Neuronal stem cell (in vitro differentiated cells): ENCODE measurements around the gene SP8.

Experiments used
- DNase-seq: peaks from one replicate; pipeline ENCODE4 v3.0.0-alpha.2; 2013; ENCODE audit warnings: low spot score
- H2AFZ ChIP-seq: one replicate; pipeline ENCODE4 v1.6.1; 2013; ENCODE audit warnings: mild to moderate bottlenecking, low read length, inconsistent platforms
- H2AK5ac ChIP-seq: 2 replicates; pipeline ENCODE4 v1.6.1; 2013; ENCODE audit warnings: low read depth, mild to moderate bottlenecking, inconsistent platforms, low read length, moderate library complexity, mixed read lengths
- H2BK120ac ChIP-seq: 2 replicates; pipeline ENCODE4 v1.6.1; 2013; ENCODE audit warnings: low read depth, mild to moderate bottlenecking, inconsistent platforms, low read length, moderate library complexity, mixed read lengths
- H2BK12ac ChIP-seq: one replicate; pipeline ENCODE4 v1.6.1; 2013; ENCODE audit warnings: low read length, inconsistent platforms
- H2BK15ac ChIP-seq: 2 replicates; pipeline ENCODE4 v1.6.1; 2013; ENCODE audit warnings: mild to moderate bottlenecking, low read length, inconsistent platforms, mixed read lengths
- H2BK5ac ChIP-seq: one replicate; pipeline ENCODE4 v1.6.1; 2013; ENCODE audit warnings: inconsistent platforms, mild to moderate bottlenecking, low read length, moderate library complexity
- H3K14ac ChIP-seq: one replicate; pipeline ENCODE4 v1.6.1; 2013; ENCODE audit warnings: low read length, inconsistent platforms
- H3K18ac ChIP-seq: 2 replicates; pipeline ENCODE4 v1.6.1; 2013; ENCODE audit warnings: low read length, inconsistent platforms
- H3K23ac ChIP-seq: 2 replicates; pipeline ENCODE4 v1.6.1; 2013; ENCODE audit warnings: low read depth, mild to moderate bottlenecking, mixed read lengths, low read length, inconsistent platforms; ENCODE audit not compliant: poor library complexity
- H3K27ac ChIP-seq: replicated peaks from 3 replicates; pipeline ENCODE4 v1.5.1; 2013; ENCODE audit warnings: low read length, inconsistent platforms
- H3K27me3 ChIP-seq, 3 experiments: 2 replicates each; pipeline ENCODE4 v1.6.1; 2013; ENCODE audit warnings: low read length in 3 of 3, mild to moderate bottlenecking in 2 of 3, inconsistent platforms in 1 of 3, low read depth in 1 of 3, mixed read lengths in 1 of 3, moderate library complexity in 1 of 3; ENCODE audit not compliant: control insufficient read depth in 3 of 3, insufficient read depth in 3 of 3
- H3K36me3 ChIP-seq, 2 donors: replicated peaks in 1 of 2; 2 replicates each; pipeline ENCODE4 v1.6.1; 2013; ENCODE audit warnings: low read length in 2 of 2; ENCODE audit not compliant: control insufficient read depth in 2 of 2, insufficient read depth in 2 of 2
- H3K4ac ChIP-seq: 2 replicates; pipeline ENCODE4 v1.6.1; 2013; ENCODE audit warnings: inconsistent platforms, mild to moderate bottlenecking, low read length, moderate library complexity
- H3K4me1 ChIP-seq, 2 donors: 1 replicate in 1 of 2; 2 replicates in 1 of 2; pipeline ENCODE4 v1.6.1; 2013; ENCODE audit warnings: low read length in 2 of 2, low read depth in 1 of 2; ENCODE audit not compliant: control insufficient read depth in 2 of 2, insufficient read depth in 1 of 2
- H3K4me2 ChIP-seq: one replicate; pipeline ENCODE4 v1.6.1; 2013; ENCODE audit warnings: mild to moderate bottlenecking, low read length, inconsistent platforms; ENCODE audit not compliant: insufficient read depth, poor library complexity, severe bottlenecking
- H3K4me3 ChIP-seq, 2 donors: 2 replicates each; pipeline ENCODE4 v1.5.1; 2013; ENCODE audit warnings: low read length in 2 of 2, mild to moderate bottlenecking in 2 of 2, inconsistent platforms in 1 of 2, moderate library complexity in 1 of 2
- H3K79me1 ChIP-seq: one replicate; pipeline ENCODE4 v1.6.1; 2013; ENCODE audit warnings: low read depth, mild to moderate bottlenecking, inconsistent platforms, low read length, moderate library complexity
- H3K9ac ChIP-seq: one replicate; pipeline ENCODE4 v1.6.1; 2013; ENCODE audit warnings: mild to moderate bottlenecking, low read depth, low read length, inconsistent platforms; ENCODE audit not compliant: poor library complexity
- H3K9me3 ChIP-seq, 2 donors: replicated peaks in 1 of 2; 2 replicates each; pipeline versions ENCODE3 to v1.6.1; 2013; ENCODE audit warnings: low read length in 2 of 2, mild to moderate bottlenecking in 2 of 2, inconsistent platforms in 1 of 2, low read depth in 1 of 2, mixed read lengths in 1 of 2, moderate library complexity in 1 of 2; ENCODE audit not compliant: control insufficient read depth in 2 of 2, insufficient read depth in 1 of 2
- H4K8ac ChIP-seq: one replicate; pipeline ENCODE4 v1.6.1; 2013; ENCODE audit warnings: low read depth, mild to moderate bottlenecking, inconsistent platforms, low read length, moderate library complexity
- H4K91ac ChIP-seq: one replicate; pipeline ENCODE4 v1.6.1; 2013; ENCODE audit warnings: low read length, low read depth, mild to moderate bottlenecking, inconsistent platforms; ENCODE audit not compliant: poor library complexity
- WGBS, 2 donors: extraction: QIAGEN DNeasy Blood & Tissue Kit; methylation state at CpG; one replicate each; pipeline ENCODE4 v1.1.7; 2013; ENCODE audit warnings: missing lambda C conversion rate in 2 of 2, mixed read lengths in 1 of 2; ENCODE audit not compliant: insufficient read length in 2 of 2, insufficient replicate concordance in 1 of 2; ENCODE audit errors: extremely low coverage in 2 of 2; 5-methylcytosine and 5-hydroxymethylcytosine counted together

The SP8 gene

GRCh38 chr7:20795361-20795760 lies 8.7 kb upstream of the SP8 start:
- no peak overlapping the region for H3K18ac ChIP-seq
- peaks cover 0 to 97% (median 0%) of the 10 kb centered on the region in 3 experiments for H3K27me3 ChIP-seq
- H2BK5ac ChIP-seq: no peak overlapping the region
- DNase-seq: no peak
- H3K9ac ChIP-seq: no peak overlapping the region
- no peaks in the 10 kb centered on the region for H3K36me3 ChIP-seq
- peaks cover 4% of the 10 kb centered on the region for H3K79me1 ChIP-seq
- H3K4ac ChIP-seq: no peak overlapping the region
- H2BK15ac ChIP-seq: no peak overlapping the region
- H3K4me3 ChIP-seq: no peak overlapping the region
- H4K91ac ChIP-seq: peak overlapping the region; percentile 38
- H3K23ac ChIP-seq: no peak overlapping the region
- H2AFZ ChIP-seq: no peak overlapping the region
- peaks cover 0 to 12% of the 10 kb centered on the region in 2 donors for H3K4me1 ChIP-seq
- H2BK120ac ChIP-seq: no peak overlapping the region
- H3K4me2 ChIP-seq: no peak overlapping the region
- no peaks in the 10 kb centered on the region for H3K9me3 ChIP-seq
- no peak overlapping the region for H3K27ac ChIP-seq
- no peak overlapping the region for H3K14ac ChIP-seq
- H2AK5ac ChIP-seq: peak overlapping the region; percentile 53
- H2BK12ac ChIP-seq: no peak overlapping the region
- WGBS, 2 donors: no CpG with 5 or more reads among the region's 10 CpGs
- H4K8ac ChIP-seq: no peak overlapping the region

DNA sequence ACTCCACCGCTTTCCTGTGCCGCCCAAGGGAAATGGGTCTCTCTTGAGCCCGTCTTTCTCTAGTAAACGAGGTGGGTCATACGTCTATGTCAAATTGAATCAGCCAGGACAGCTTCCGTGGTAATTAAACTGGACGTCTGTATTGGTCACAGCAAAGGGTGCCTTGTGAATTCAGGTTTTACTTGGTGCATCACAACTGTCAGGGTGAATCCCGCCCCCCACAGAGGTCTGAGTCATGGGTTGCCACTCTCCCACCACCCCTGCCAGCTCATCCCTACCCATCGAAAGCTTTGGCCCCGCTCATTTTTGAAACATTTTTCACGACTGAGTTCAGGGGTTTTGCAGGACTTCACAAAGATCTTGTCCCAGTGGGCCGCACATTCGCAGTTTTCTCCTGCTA lies 8.0 kb upstream of the SP8 start:
- WGBS, 2 donors: no CpG with 5 or more reads among the region's 13 CpGs
- no peak for DNase-seq
- H3K23ac ChIP-seq: no peak overlapping the region
- H2AFZ ChIP-seq: no peak overlapping the region
- H3K4me3 ChIP-seq: no peak overlapping the region
- no peak overlapping the region for H3K9ac ChIP-seq
- H2BK12ac ChIP-seq: no peak overlapping the region
- no peak overlapping the region for H2BK15ac ChIP-seq
- peaks cover 0 to 97% (median 0%) of the 10 kb centered on the region in 3 experiments for H3K27me3 ChIP-seq
- no peak overlapping the region for H4K8ac ChIP-seq
- no peak overlapping the region for H3K4ac ChIP-seq
- H2AK5ac ChIP-seq: peak overlapping the region; percentile 70
- peaks cover 4% of the 10 kb centered on the region for H3K79me1 ChIP-seq
- H3K14ac ChIP-seq: no peak overlapping the region
- peaks cover 0 to 15% of the 10 kb centered on the region in 2 donors for H3K4me1 ChIP-seq
- H3K36me3 ChIP-seq: no peaks in the 10 kb centered on the region
- no peak overlapping the region for H3K27ac ChIP-seq
- H3K4me2 ChIP-seq: no peak overlapping the region
- H2BK120ac ChIP-seq: no peak overlapping the region
- no peak overlapping the region for H4K91ac ChIP-seq
- H3K9me3 ChIP-seq: no peaks in the 10 kb centered on the region
- H2BK5ac ChIP-seq: no peak overlapping the region
- H3K18ac ChIP-seq: peak overlapping the region; percentile 60

GRCh38 chr7:20793694-20794394 lies 7.2 kb upstream of the SP8 start:
- Histone ChIP-seq H2AFZ (no peak overlapping the region), H2BK15ac (no peak overlapping the region), H3K4me1 (peaks cover 0 to 12% of the 10 kb centered on the region in 2 donors), H3K79me1 (peaks cover 4% of the 10 kb centered on the region), H2BK120ac (no peak overlapping the region), H3K27me3 (peaks cover 0 to 97% (median 0%) of the 10 kb centered on the region in 3 experiments), H3K4ac (no peak overlapping the region), H3K4me3 (no peak overlapping the region), H3K36me3 (no peaks in the 10 kb centered on the region), H3K23ac (no peak overlapping the region), H2BK12ac (no peak overlapping the region), H3K9me3 (no peaks in the 10 kb centered on the region), H4K8ac (no peak overlapping the region), H2BK5ac (no peak overlapping the region), H3K9ac (no peak overlapping the region), H3K14ac (no peak overlapping the region), H3K4me2 (peak overlapping the region; percentile 61), H3K27ac (peak overlapping the region; percentile 82), H4K91ac (no peak overlapping the region), H3K18ac (peak overlapping the region; percentile 89), H2AK5ac (no peak overlapping the region)
- no peak for DNase-seq
- WGBS, 2 donors: no CpG with 5 or more reads among the region's 15 CpGs

GRCh38 chr7:20793248-20793647 lies 6.6 kb upstream of the SP8 start:
- peak; percentile 94 for DNase-seq
- H3K27ac ChIP-seq: peak overlapping the region; percentile 82
- H2BK12ac ChIP-seq: no peak overlapping the region
- no peak overlapping the region for H3K14ac ChIP-seq
- no peak overlapping the region for H4K91ac ChIP-seq
- no CpG with 5 or more reads among the region's 15 CpGs for WGBS, 2 donors
- peaks cover 0 to 97% (median 0%) of the 10 kb centered on the region in 3 experiments for H3K27me3 ChIP-seq
- peaks cover 0 to 10% of the 10 kb centered on the region in 2 donors for H3K4me1 ChIP-seq
- no peak overlapping the region for H2BK15ac ChIP-seq
- no peak overlapping the region for H2AK5ac ChIP-seq
- H3K23ac ChIP-seq: no peak overlapping the region
- H3K4ac ChIP-seq: no peak overlapping the region
- no peak overlapping the region for H3K18ac ChIP-seq
- peak overlapping the region; percentile 61 for H3K4me2 ChIP-seq
- H3K4me3 ChIP-seq: no peak overlapping the region
- no peak overlapping the region for H3K9ac ChIP-seq
- no peaks in the 10 kb centered on the region for H3K36me3 ChIP-seq
- H4K8ac ChIP-seq: no peak overlapping the region
- peaks cover 4% of the 10 kb centered on the region for H3K79me1 ChIP-seq
- no peak overlapping the region for H2AFZ ChIP-seq
- H2BK120ac ChIP-seq: no peak overlapping the region
- no peaks in the 10 kb centered on the region for H3K9me3 ChIP-seq
- H2BK5ac ChIP-seq: no peak overlapping the region
